Osteoblast (primary cell): ENCODE measurements around the gene SPATA6L. TPM values are rescaled to one million over a fixed set of nuclear protein-coding genes. Genes with fewer than 3 reads are reported as not detected.

Experiments used
- DNase-seq: peaks from one replicate; pipeline ENCODE4 v3.0.0; 2011; ENCODE audit warnings: low spot score, mixed read lengths; ENCODE audit not compliant: insufficient read length; ENCODE audit errors: missing footprints
- H2AFZ ChIP-seq: 2 replicates; pipeline ENCODE4 v1.6.0; 2011; ENCODE audit warnings: mild to moderate bottlenecking, low read length
- H3K27ac ChIP-seq: 2 replicates; pipeline ENCODE4 v1.5.1; 2011; ENCODE audit warnings: mild to moderate bottlenecking, low read depth, low read length, moderate library complexity
- H3K27me3 ChIP-seq: 2 replicates; pipeline ENCODE4 v1.6.0; 2012; ENCODE audit warnings: mild to moderate bottlenecking, control low read depth, inconsistent platforms, low read length, moderate library complexity; ENCODE audit not compliant: insufficient read depth
- H3K36me3 ChIP-seq: 2 replicates; pipeline ENCODE4 v1.5.1; 2011; ENCODE audit warnings: mild to moderate bottlenecking, low read length, control low read depth, moderate library complexity; ENCODE audit not compliant: insufficient read depth
- H3K4me1 ChIP-seq: 2 replicates; pipeline ENCODE4 v1.5.1; 2011; ENCODE audit warnings: mild to moderate bottlenecking, low read length, control low read depth, moderate library complexity; ENCODE audit not compliant: insufficient read depth
- H3K4me2 ChIP-seq: 2 replicates; pipeline ENCODE4 v1.6.0; 2011; ENCODE audit warnings: mild to moderate bottlenecking, low read length; ENCODE audit not compliant: insufficient read depth
- H3K4me3 ChIP-seq: fragments of 200-600 bp; sonication (generic); 3 replicates; pipeline ENCODE4 v1.5.1; 2012; ENCODE audit warnings: mild to moderate bottlenecking, low read length, inconsistent platforms; ENCODE audit not compliant: insufficient read depth
- H3K79me2 ChIP-seq: 2 replicates; pipeline ENCODE4 v1.6.0; 2012; ENCODE audit warnings: mild to moderate bottlenecking, low read length, control low read depth, inconsistent platforms; ENCODE audit not compliant: insufficient read depth
- H3K9me3 ChIP-seq: 2 replicates; pipeline ENCODE4 v1.5.1; 2011; ENCODE audit warnings: low read depth, low read length, control low read depth
- H4K20me1 ChIP-seq: 2 replicates; pipeline ENCODE4 v1.6.0; 2012; ENCODE audit warnings: mild to moderate bottlenecking, low read length, control low read depth; ENCODE audit not compliant: insufficient read depth
- total RNA-seq: library from RNA; depleted of rRNA; stranded (reverse); fragments of >200 nt; gene quantifications from 2 replicates; pipeline ENCODE4 v1.2.3, GENCODE V29; 2012
- TF ChIP-seq, protein P1 (sequence below): IDR thresholded peaks from 2 replicates; pipeline ENCODE4 v1.5.1; 2011; ENCODE audit warnings: mild to moderate bottlenecking, low read depth, low read length, moderate library complexity; ENCODE audit errors: extremely low read depth

SPATA6L gene
- total RNA-seq, 1 donor = 0.72 TPM

GRCh38 chr9:4573176-4573575 is 93.1 kb downstream of the SPATA6L start:
- Histone ChIP-seq H2AFZ (no peak overlapping the region), H4K20me1 (no peaks in the 10 kb centered on the region), H3K36me3 (peaks cover 43% of the 10 kb centered on the region), H3K4me3 (no peak overlapping the region), H3K9me3 (no peaks in the 10 kb centered on the region), H3K79me2 (no peaks in the 10 kb centered on the region), H3K4me2 (no peak overlapping the region), H3K27me3 (no peaks in the 10 kb centered on the region), H3K4me1 (peaks cover 9% of the 10 kb centered on the region), H3K27ac (no peak overlapping the region)
- TF ChIP-seq, protein P1, sequence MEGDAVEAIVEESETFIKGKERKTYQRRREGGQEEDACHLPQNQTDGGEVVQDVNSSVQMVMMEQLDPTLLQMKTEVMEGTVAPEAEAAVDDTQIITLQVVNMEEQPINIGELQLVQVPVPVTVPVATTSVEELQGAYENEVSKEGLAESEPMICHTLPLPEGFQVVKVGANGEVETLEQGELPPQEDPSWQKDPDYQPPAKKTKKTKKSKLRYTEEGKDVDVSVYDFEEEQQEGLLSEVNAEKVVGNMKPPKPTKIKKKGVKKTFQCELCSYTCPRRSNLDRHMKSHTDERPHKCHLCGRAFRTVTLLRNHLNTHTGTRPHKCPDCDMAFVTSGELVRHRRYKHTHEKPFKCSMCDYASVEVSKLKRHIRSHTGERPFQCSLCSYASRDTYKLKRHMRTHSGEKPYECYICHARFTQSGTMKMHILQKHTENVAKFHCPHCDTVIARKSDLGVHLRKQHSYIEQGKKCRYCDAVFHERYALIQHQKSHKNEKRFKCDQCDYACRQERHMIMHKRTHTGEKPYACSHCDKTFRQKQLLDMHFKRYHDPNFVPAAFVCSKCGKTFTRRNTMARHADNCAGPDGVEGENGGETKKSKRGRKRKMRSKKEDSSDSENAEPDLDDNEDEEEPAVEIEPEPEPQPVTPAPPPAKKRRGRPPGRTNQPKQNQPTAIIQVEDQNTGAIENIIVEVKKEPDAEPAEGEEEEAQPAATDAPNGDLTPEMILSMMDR = no peak
- no peak for DNase-seq

GRCh38 chr9:4572184-4572826 is 94.0 kb downstream of the SPATA6L start:
- Histone ChIP-seq H3K27me3 (no peaks in the 10 kb centered on the region), H2AFZ (no peak overlapping the region), H3K4me2 (no peak overlapping the region), H3K36me3 (peaks cover 43% of the 10 kb centered on the region), H3K27ac (no peak overlapping the region), H3K4me1 (peaks cover 9% of the 10 kb centered on the region), H4K20me1 (no peaks in the 10 kb centered on the region), H3K4me3 (no peak overlapping the region), H3K79me2 (no peaks in the 10 kb centered on the region), H3K9me3 (no peaks in the 10 kb centered on the region)
- DNase-seq = no peak
- TF ChIP-seq, protein P1 = no peak

DNA sequence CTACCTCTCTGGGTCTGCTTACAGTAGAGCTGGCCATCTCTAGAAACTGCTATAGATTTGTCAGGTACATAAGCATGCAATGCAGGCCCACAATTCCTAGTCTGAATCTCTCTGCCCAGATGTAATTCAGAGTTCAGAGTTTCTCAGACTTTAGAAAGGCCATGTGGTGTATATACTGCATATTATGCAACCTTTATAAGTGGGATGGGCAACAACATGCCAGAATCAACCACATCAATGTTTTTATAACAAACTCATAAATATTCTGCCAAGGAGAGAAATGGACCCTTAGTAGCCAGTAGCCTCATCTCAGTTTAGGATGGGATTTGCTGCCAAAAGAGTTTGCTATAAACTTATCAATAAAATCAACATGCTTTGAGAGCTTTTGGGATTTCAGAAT is 97.2 kb downstream of the SPATA6L start:
- Histone ChIP-seq H3K4me2 (no peak overlapping the region), H3K9me3 (no peaks in the 10 kb centered on the region), H3K4me1 (peaks cover 9% of the 10 kb centered on the region), H2AFZ (no peak overlapping the region), H3K27ac (no peak overlapping the region), H4K20me1 (no peaks in the 10 kb centered on the region), H3K36me3 (peaks cover 16% of the 10 kb centered on the region), H3K27me3 (no peaks in the 10 kb centered on the region), H3K4me3 (no peak overlapping the region), H3K79me2 (no peaks in the 10 kb centered on the region)
- TF ChIP-seq, protein P1 = no peak
- DNase-seq = no peak

DNA sequence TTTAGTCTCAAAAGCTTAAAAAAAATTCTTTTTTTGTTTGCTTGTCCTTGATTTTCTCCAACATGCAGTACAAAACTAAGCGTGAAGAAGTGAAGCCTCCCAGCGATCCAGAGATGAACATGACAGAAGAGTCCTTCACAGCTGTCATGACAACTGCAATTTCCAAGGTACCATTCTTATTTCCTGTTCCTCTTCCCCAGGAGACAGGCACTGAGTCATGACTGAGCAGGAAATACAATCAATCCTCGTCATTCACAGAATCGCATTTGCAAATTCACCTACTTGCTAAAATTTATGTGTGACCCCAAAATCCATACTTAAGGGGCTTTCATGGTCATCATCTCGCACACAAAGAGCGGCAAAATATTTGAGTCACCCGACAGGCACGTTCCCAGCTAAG is 98.7 kb downstream of the SPATA6L start:
- Histone ChIP-seq H3K27me3 (no peaks in the 10 kb centered on the region), H4K20me1 (no peaks in the 10 kb centered on the region), H3K4me1 (peaks cover 9% of the 10 kb centered on the region), H3K9me3 (no peaks in the 10 kb centered on the region), H3K4me3 (no peak overlapping the region), H2AFZ (no peak overlapping the region), H3K36me3 (peaks cover 3% of the 10 kb centered on the region), H3K27ac (no peak overlapping the region), H3K4me2 (no peak overlapping the region), H3K79me2 (no peaks in the 10 kb centered on the region)
- TF ChIP-seq, protein P1 = no peak
- DNase-seq = no peak
